ENCODE results near the gene PSTPIP1. TPM values are rescaled to one million over a fixed set of nuclear protein-coding genes. Genes with fewer than 3 reads are reported as not detected.

Gene PSTPIP1
- total and polyA plus RNA-seq, 2 of the 13 experiments (the other 11 are each of a cell fraction or from before 2014, with no cell fraction given) = 4.4 to 8.7 TPM

GRCh38 chr15:77009646-77010311, 14.9 kb downstream of the PSTPIP1 start:
- Histone ChIP-seq H3K4me2 (ENCODE audit: low read depth, low read length) (no peak overlapping the region), H3K27ac (ENCODE audit: extremely low read length, insufficient read depth, low read length) (no peak overlapping the region), H3K4me1 (ENCODE audit: insufficient read depth, low read length) (no peaks in the 10 kb centered on the region), H3K9me3 (ENCODE audit: low read length) (no peaks in the 10 kb centered on the region), H3K9ac (ENCODE audit: insufficient read depth, low read depth, low read length) (no peak overlapping the region), H3K79me2 (ENCODE audit: insufficient read depth, low read length) (no peaks in the 10 kb centered on the region), H3K27me3 (ENCODE audit: control insufficient read depth in 1 of 2, insufficient read depth in 2 of 2, low read length in 2 of 2) (peaks cover 5 to 56% of the 10 kb centered on the region in 2 experiments; a peak in 3 of 5 replicates), H3K36me3 (replicated peaks in 1 of 2; ENCODE audit: control insufficient read depth in 1 of 2, insufficient read depth in 2 of 2, low read length in 2 of 2) (no peaks in the 10 kb centered on the region), H3K4me3 (replicated peaks in 1 of 3; ENCODE audit: insufficient read depth in 1 of 3, low read depth in 2 of 3, low read length in 3 of 3) (no peak overlapping the region), H2AFZ (ENCODE audit: low read length) (no peak overlapping the region), H4K20me1 (ENCODE audit: insufficient read depth, low read length) (no peaks in the 10 kb centered on the region)
- in situ Hi-C loops (cut with HindIII; ENCODE audit: extremely low pct_ligation_motif_present, low pct_unique_long_range_greater_than_20kb) (no loop called here), intact Hi-C loops (cut with micrococcal nuclease; ENCODE audit: unreplicated experiment) (no loop called here)
- 45% methylated on average over 4 of the region's 14 CpGs for WGBS (ENCODE audit: low lambda C conversion rate)
- DNase-seq (ENCODE audit: low spot score) (no peak), ATAC-seq (no peak), FAIRE-seq (no peak)
- ChIA-PET POLR2A (no interaction called here), CTCF (ENCODE audit: low intra/inter-chr PET ratio, low total read pairs) (no interaction called here)
- no TSS peak for BruUV-seq (replicated peaks)
- no peak for TF ChIP-seq ZNF331 (CRISPR knock-in tag; IDR thresholded peaks at IDR 0.05)
- TF ChIP-seq MYNN (CRISPR knock-in tag; IDR thresholded peaks at IDR 0.05; ENCODE audit: low read depth) = no peak
- TF ChIP-seq NR0B2 (CRISPR knock-in tag; IDR thresholded peaks at IDR 0.05) = no peak
- no peak for TF ChIP-seq ZNF709 (CRISPR knock-in tag; IDR thresholded peaks at IDR 0.05)
- TF ChIP-seq STAT5B (CRISPR knock-in tag; IDR thresholded peaks at IDR 0.05) = no peak
- TF ChIP-seq ZNF564 (CRISPR knock-in tag; IDR thresholded peaks at IDR 0.05) = no peak
- TF ChIP-seq ZNF652 (CRISPR knock-in tag; IDR thresholded peaks at IDR 0.05; ENCODE audit: borderline replicate concordance, low read depth) = no peak
- no peak for TF ChIP-seq ZNF430 (CRISPR knock-in tag; IDR thresholded peaks at IDR 0.05)
- TF ChIP-seq ZEB1 (IDR thresholded peaks at IDR 0.05; ENCODE audit: insufficient replicate concordance, low read depth) = no peak

GRCh38 chr15:77010312-77010686, 15.4 kb downstream of the PSTPIP1 start:
- no peak overlapping the region for H3K27ac ChIP-seq (ENCODE audit: extremely low read length, insufficient read depth, low read length)
- ATAC-seq = no peak
- no peaks in the 10 kb centered on the region for H4K20me1 ChIP-seq (ENCODE audit: insufficient read depth, low read length)
- no peaks in the 10 kb centered on the region for H3K36me3 ChIP-seq (replicated peaks in 1 of 2; ENCODE audit: control insufficient read depth in 1 of 2, insufficient read depth in 2 of 2, low read length in 2 of 2)
- DNase-seq (ENCODE audit: low spot score) = no peak
- CTCF ChIA-PET (ENCODE audit: low intra/inter-chr PET ratio, low total read pairs) = no interaction called here
- POLR2A ChIA-PET = no interaction called here
- no peaks in the 10 kb centered on the region for H3K79me2 ChIP-seq (ENCODE audit: insufficient read depth, low read length)
- H3K9me3 ChIP-seq (ENCODE audit: low read length) = no peaks in the 10 kb centered on the region
- BruUV-seq (replicated peaks) = no TSS peak
- WGBS (ENCODE audit: low lambda C conversion rate) = 32% methylated on average over 2 of the region's 4 CpGs
- H2AFZ ChIP-seq (ENCODE audit: low read length) = no peak overlapping the region
- no peak for TF ChIP-seq ZNF777 (CRISPR knock-in tag; IDR thresholded peaks at IDR 0.05)
- no peak for TF ChIP-seq ZNF468 (CRISPR knock-in tag; IDR thresholded peaks at IDR 0.05)
- TF ChIP-seq PAF1 (CRISPR knock-in tag; IDR thresholded peaks at IDR 0.05) = no peak
- TF ChIP-seq THAP8 (CRISPR knock-in tag; IDR thresholded peaks at IDR 0.05; ENCODE audit: borderline replicate concordance) = no peak
- TF ChIP-seq MTF1 (CRISPR knock-in tag; IDR thresholded peaks at IDR 0.05) = no peak
- TF ChIP-seq MATR3 (CRISPR knock-in tag; IDR thresholded peaks at IDR 0.05) = no peak
- no peak for TF ChIP-seq SMAD1 (CRISPR knock-in tag; IDR thresholded peaks at IDR 0.05; ENCODE audit: borderline replicate concordance, low read depth)
- no peak for TF ChIP-seq CENPT (CRISPR knock-in tag; IDR thresholded peaks at IDR 0.05; ENCODE audit: low read depth)
- no peak for TF ChIP-seq ZNF75D (CRISPR knock-in tag; IDR thresholded peaks at IDR 0.05; ENCODE audit: borderline replicate concordance)
- TF ChIP-seq ZSCAN9 (CRISPR knock-in tag; IDR thresholded peaks at IDR 0.05; ENCODE audit: borderline replicate concordance) = no peak
- no peak overlapping the region for H3K9ac ChIP-seq (ENCODE audit: insufficient read depth, low read depth, low read length)
- FAIRE-seq = no peak
- no peak overlapping the region for H3K4me3 ChIP-seq (replicated peaks in 1 of 3; ENCODE audit: insufficient read depth in 1 of 3, low read depth in 2 of 3, low read length in 3 of 3)
- H3K4me1 ChIP-seq (ENCODE audit: insufficient read depth, low read length) = no peaks in the 10 kb centered on the region
- H3K4me2 ChIP-seq (ENCODE audit: low read depth, low read length) = no peak overlapping the region
- intact Hi-C loops (cut with micrococcal nuclease; ENCODE audit: unreplicated experiment) (no loop called here), in situ Hi-C loops (cut with HindIII; ENCODE audit: extremely low pct_ligation_motif_present, low pct_unique_long_range_greater_than_20kb) (no loop called here)
- H3K27me3 ChIP-seq (ENCODE audit: control insufficient read depth in 1 of 2, insufficient read depth in 2 of 2, low read length in 2 of 2) = peaks cover 5 to 56% of the 10 kb centered on the region in 2 experiments; a peak in 3 of 5 replicates

Data from HepG2 (cell line).